ENCODE data around the gene ANOS1. TPM values are rescaled to one million over a fixed set of nuclear protein-coding genes. Genes with fewer than 3 reads are reported as not detected.

The ANOS1 gene
- total RNA-seq, 1 experiment from 2014 or later = 0.22 TPM

DNA sequence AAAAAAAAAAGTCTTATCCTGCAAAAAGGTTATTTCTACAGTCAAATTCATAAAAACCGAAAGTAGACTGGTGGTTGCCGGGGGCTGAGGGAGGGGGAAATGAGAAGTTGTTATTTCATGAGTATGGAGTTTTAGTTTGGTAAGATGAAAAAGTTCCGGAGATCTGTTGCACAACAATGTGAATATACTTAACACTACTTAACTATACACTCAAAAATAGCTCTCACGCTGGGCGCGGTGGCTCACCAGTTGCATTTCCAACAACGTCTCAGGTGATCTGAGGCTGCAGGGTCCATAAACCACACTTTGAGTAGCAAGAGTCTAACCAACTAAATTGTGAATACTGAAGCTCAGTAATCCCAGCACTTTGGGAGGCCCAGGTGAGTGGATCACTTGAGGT lies 52.4 kb downstream of the ANOS1 start:
- no peak overlapping the region for H3K27ac ChIP-seq
- no peak for TF ChIP-seq EZH2 (IDR thresholded peaks at IDR 0.05; ENCODE audit: low read depth)
- TF ChIP-seq, protein P1, sequence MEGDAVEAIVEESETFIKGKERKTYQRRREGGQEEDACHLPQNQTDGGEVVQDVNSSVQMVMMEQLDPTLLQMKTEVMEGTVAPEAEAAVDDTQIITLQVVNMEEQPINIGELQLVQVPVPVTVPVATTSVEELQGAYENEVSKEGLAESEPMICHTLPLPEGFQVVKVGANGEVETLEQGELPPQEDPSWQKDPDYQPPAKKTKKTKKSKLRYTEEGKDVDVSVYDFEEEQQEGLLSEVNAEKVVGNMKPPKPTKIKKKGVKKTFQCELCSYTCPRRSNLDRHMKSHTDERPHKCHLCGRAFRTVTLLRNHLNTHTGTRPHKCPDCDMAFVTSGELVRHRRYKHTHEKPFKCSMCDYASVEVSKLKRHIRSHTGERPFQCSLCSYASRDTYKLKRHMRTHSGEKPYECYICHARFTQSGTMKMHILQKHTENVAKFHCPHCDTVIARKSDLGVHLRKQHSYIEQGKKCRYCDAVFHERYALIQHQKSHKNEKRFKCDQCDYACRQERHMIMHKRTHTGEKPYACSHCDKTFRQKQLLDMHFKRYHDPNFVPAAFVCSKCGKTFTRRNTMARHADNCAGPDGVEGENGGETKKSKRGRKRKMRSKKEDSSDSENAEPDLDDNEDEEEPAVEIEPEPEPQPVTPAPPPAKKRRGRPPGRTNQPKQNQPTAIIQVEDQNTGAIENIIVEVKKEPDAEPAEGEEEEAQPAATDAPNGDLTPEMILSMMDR (conservative IDR thresholded peaks at IDR 0.05) = no peak
- no peaks in the 10 kb centered on the region for H3K27me3 ChIP-seq (ENCODE audit: insufficient read depth, low read depth)
- CTCF ChIA-PET = no interaction called here
- no peaks in the 10 kb centered on the region for H3K79me2 ChIP-seq (ENCODE audit: low read depth)
- no peak overlapping the region for H2AFZ ChIP-seq
- no peak for DNase-seq
- no peaks in the 10 kb centered on the region for H3K4me1 ChIP-seq (replicated peaks; ENCODE audit: insufficient read depth)
- no peaks in the 10 kb centered on the region for H3F3A ChIP-seq (ENCODE audit: insufficient read depth, low read depth)
- no peak overlapping the region for H3K4me2 ChIP-seq
- no peaks in the 10 kb centered on the region for H4K20me1 ChIP-seq (ENCODE audit: insufficient read depth)
- no peaks in the 10 kb centered on the region for H3K9me3 ChIP-seq (ENCODE audit: insufficient read depth, low read depth)
- H3K9me2 ChIP-seq (ENCODE audit: insufficient read depth) = no peaks in the 10 kb centered on the region
- intact Hi-C loops (cut with micrococcal nuclease; ENCODE audit: unreplicated experiment) = no loop called here
- POLR2A ChIA-PET (ENCODE audit: unreplicated experiment) = no interaction called here
- no peaks in the 10 kb centered on the region for H3K36me3 ChIP-seq (ENCODE audit: low read depth)
- H3K4me3 ChIP-seq = no peak overlapping the region
- no TSS peak for BruUV-seq (replicated peaks)

DNA sequence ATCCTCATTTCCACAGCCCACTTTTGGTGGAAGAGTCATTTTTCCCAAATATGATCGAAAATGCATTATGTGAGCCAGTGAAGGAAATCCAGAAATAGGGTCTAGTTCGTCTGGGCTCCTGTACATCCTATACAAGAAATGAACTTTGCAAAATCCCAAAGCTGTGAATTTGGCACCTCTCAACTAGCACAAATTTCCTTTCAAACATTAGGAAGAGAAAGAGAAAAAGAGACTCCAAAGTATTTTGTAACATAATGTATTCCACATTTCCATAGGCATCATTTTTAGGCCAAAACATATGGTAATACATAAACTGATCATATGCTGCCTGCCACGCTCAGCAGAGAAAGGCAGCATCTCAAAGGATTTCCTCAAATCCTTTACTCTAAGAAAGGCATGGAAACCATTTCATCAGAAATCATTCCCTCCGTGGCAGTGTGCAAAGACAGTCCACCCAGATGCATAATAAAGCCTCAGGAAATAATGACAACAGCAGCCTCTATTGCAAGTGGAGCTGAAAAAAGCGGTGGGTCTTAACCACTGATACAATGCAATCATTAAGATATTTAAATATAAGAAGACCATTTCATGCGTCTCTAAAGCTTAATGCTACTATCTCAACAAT lies 56.8 kb downstream of the ANOS1 start:
- no peaks in the 10 kb centered on the region for H4K20me1 ChIP-seq (ENCODE audit: insufficient read depth)
- ChIA-PET CTCF (no interaction called here), POLR2A (ENCODE audit: unreplicated experiment) (no interaction called here)
- no peaks in the 10 kb centered on the region for H3K9me3 ChIP-seq (ENCODE audit: insufficient read depth, low read depth)
- no peak overlapping the region for H3K27ac ChIP-seq
- H3K4me2 ChIP-seq = no peak overlapping the region
- no peaks in the 10 kb centered on the region for H3K27me3 ChIP-seq (ENCODE audit: insufficient read depth, low read depth)
- H3K9me2 ChIP-seq (ENCODE audit: insufficient read depth) = no peaks in the 10 kb centered on the region
- H3K4me3 ChIP-seq = no peak overlapping the region
- TF ChIP-seq, protein P1 (conservative IDR thresholded peaks at IDR 0.05) = no peak
- no peak for TF ChIP-seq EZH2 (IDR thresholded peaks at IDR 0.05; ENCODE audit: low read depth)
- intact Hi-C loops (cut with micrococcal nuclease; ENCODE audit: unreplicated experiment) = no loop called here
- no TSS peak for BruUV-seq (replicated peaks)
- H3K4me1 ChIP-seq (replicated peaks; ENCODE audit: insufficient read depth) = no peaks in the 10 kb centered on the region
- no peak for DNase-seq
- H3K36me3 ChIP-seq (ENCODE audit: low read depth) = no peaks in the 10 kb centered on the region
- H3K79me2 ChIP-seq (ENCODE audit: low read depth) = no peaks in the 10 kb centered on the region
- H3F3A ChIP-seq (ENCODE audit: insufficient read depth, low read depth) = no peaks in the 10 kb centered on the region
- H2AFZ ChIP-seq = no peak overlapping the region

DNA sequence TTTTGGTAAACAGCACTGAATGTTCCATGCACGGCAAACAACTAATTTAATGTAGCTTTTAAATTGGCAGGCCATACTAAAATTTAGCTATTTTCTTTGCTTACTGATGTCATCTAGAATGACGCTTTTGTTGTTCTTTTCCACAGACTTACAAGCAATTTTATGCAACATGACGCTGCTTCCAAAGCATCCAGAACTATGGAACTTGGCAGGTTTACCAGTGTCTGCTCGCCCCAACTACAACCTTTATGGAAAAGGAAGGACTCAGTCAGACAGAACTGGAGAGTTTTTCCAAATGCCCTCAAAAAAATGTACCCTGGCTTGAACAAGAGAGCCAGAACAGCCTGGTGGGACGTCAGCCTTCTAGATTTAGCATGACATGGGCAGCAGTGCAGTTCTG lies 58.7 kb downstream of the ANOS1 start:
- no peak for DNase-seq
- Histone ChIP-seq H3K36me3 (ENCODE audit: low read depth) (no peaks in the 10 kb centered on the region), H3F3A (ENCODE audit: insufficient read depth, low read depth) (no peaks in the 10 kb centered on the region), H3K4me1 (replicated peaks; ENCODE audit: insufficient read depth) (peaks cover 8% of the 10 kb centered on the region), H4K20me1 (ENCODE audit: insufficient read depth) (no peaks in the 10 kb centered on the region), H3K9me3 (ENCODE audit: insufficient read depth, low read depth) (no peaks in the 10 kb centered on the region), H3K4me2 (no peak overlapping the region), H3K9me2 (ENCODE audit: insufficient read depth) (no peaks in the 10 kb centered on the region), H3K27me3 (ENCODE audit: insufficient read depth, low read depth) (no peaks in the 10 kb centered on the region), H3K79me2 (ENCODE audit: low read depth) (no peaks in the 10 kb centered on the region), H3K4me3 (no peak overlapping the region), H3K27ac (no peak overlapping the region), H2AFZ (no peak overlapping the region)
- CTCF ChIA-PET = no interaction called here
- no peak for TF ChIP-seq EZH2 (IDR thresholded peaks at IDR 0.05; ENCODE audit: low read depth)
- TF ChIP-seq, protein P1 (conservative IDR thresholded peaks at IDR 0.05) = no peak
- BruUV-seq (replicated peaks) = no TSS peak
- intact Hi-C loops (cut with micrococcal nuclease; ENCODE audit: unreplicated experiment) = no loop called here
- POLR2A ChIA-PET (ENCODE audit: unreplicated experiment) = no interaction called here

Measured in PC-9 (cell line).